NCI-H748 treated with DMSO at 0.1 percent for 48 hours (cell line): ENCODE data around the gene SYCN.
"Not testable (repeated sequence)": the region's sequence is repeated elsewhere in the genome, so short reads cannot be mapped to it uniquely, and the experiment has no call there.

Experiments
- DNase-seq: peaks from one replicate; lab custom pipeline; 2025; lab: John Stamatoyannopoulos, UW

Gene SYCN

GRCh38 chr19:39203372-39204341, at the start of gene SYCN:
Gene SYCN, minus strand, starts transcription at chr19:39204263. Its CDS starts 9 bp downstream, at chr19:39204254.
- no peak for DNase-seq

GRCh38 chr19:39253374-39254149, 49.5 kb upstream of the SYCN start:
- no peak for DNase-seq

GRCh38 chr19:39252458-39252857, 48.4 kb upstream of the SYCN start:
- DNase-seq: no peak

- DNase-seq: no peak
Observed at GRCh38 chr19:39251846-39252245, 47.8 kb upstream of the SYCN start.

- DNase-seq: no peak
Observed at GRCh38 chr19:39251081-39251480, 47.0 kb upstream of the SYCN start.

- no peak for DNase-seq
Observed at GRCh38 chr19:39248806-39249205, 44.7 kb upstream of the SYCN start, which contains the start of gene IFNL4. Gene IFNL4, minus strand, starts transcription at chr19:39248856.

GRCh38 chr19:39247701-39248664, 43.9 kb upstream of the SYCN start:
- DNase-seq: no peak

- no peak for DNase-seq
Observed at GRCh38 chr19:39246951-39247669, 43.0 kb upstream of the SYCN start.

- DNase-seq: not testable (repeated sequence)
Observed at GRCh38 chr19:39245166-39245565, 41.1 kb upstream of the SYCN start.

- not testable (repeated sequence) for DNase-seq
Observed at GRCh38 chr19:39244410-39245100, 40.5 kb upstream of the SYCN start, which contains the start of gene IFNL3. Gene IFNL3, minus strand, starts transcription at chr19:39245006. Its CDS starts 39 bp downstream, at chr19:39244967.

- not testable (repeated sequence) for DNase-seq
Observed at GRCh38 chr19:39243741-39244140, 39.7 kb upstream of the SYCN start.

GRCh38 chr19:39240421-39240820, 36.4 kb upstream of the SYCN start:
- DNase-seq: no peak

- no peak for DNase-seq
Observed at GRCh38 chr19:39238944-39239343, 34.9 kb upstream of the SYCN start.

- DNase-seq: no peak
Observed at GRCh38 chr19:39238209-39238608, 34.1 kb upstream of the SYCN start.

GRCh38 chr19:39237200-39238184, 33.4 kb upstream of the SYCN start:
- DNase-seq: no peak

- DNase-seq: no peak
Observed at GRCh38 chr19:39236527-39236926, 32.5 kb upstream of the SYCN start.

- no peak for DNase-seq
Observed at GRCh38 chr19:39232708-39233107, 28.6 kb upstream of the SYCN start.

GRCh38 chr19:39230096-39230764, 26.2 kb upstream of the SYCN start:
- no peak for DNase-seq
